Activated CD8-positive, alpha-beta memory T cell treated with anti-CD3 and anti-CD28 coated beads, Interleukin-2, amount 10 ng/mL, durations not matched to agents 7 days and 5 days (primary cell): ENCODE data around the gene GRIK5. TPM values are rescaled to one million over a fixed set of nuclear protein-coding genes. Genes with fewer than 3 reads are reported as not detected.

ENCODE experiments used
- ATAC-seq: fragments of 150-1000 bp; cut with Tn5 transposase; one replicate; pipeline ENCODE4 v1.10.0; 2021; ENCODE audit warnings: moderate library complexity
- CTCF ChIA-PET: fragments of 350-600 bp; sonication (Branson Sonifier 250); formaldehyde crosslinking; loops from one replicate; lab custom pipeline; 2021; ENCODE audit warnings: antibody characterized with exemption; lab: Charles Lee
- DNase-seq: peaks from one replicate; pipeline ENCODE4 v3.0.0-alpha.2; 2020
- H3K27ac Mint-ChIP-seq: one replicate; pipeline ENCODE4 v1.8.0; 2021; ENCODE audit warnings: mild to moderate bottlenecking, mixed read lengths
- H3K27me3 Mint-ChIP-seq: one replicate; pipeline ENCODE4 v1.8.0; 2021; ENCODE audit warnings: mixed read lengths
- H3K36me3 Mint-ChIP-seq: one replicate; pipeline ENCODE4 v1.8.0; 2021; ENCODE audit warnings: mild to moderate bottlenecking, mixed read lengths
- H3K4me1 Mint-ChIP-seq: one replicate; pipeline ENCODE4 v1.8.0; 2021; ENCODE audit warnings: mixed read lengths
- H3K4me3 Mint-ChIP-seq: one replicate; pipeline ENCODE4 v1.8.0; 2021; ENCODE audit warnings: mild to moderate bottlenecking, moderate library complexity, mixed read lengths
- H3K9me3 Mint-ChIP-seq: one replicate; pipeline ENCODE4 v1.8.0; 2022; ENCODE audit warnings: low read depth, mixed read lengths
- total RNA-seq, 2 experiments: library from RNA; stranded (reverse); gene quantifications; one replicate each; pipeline ENCODE4 v1.2.3, GENCODE V29; 2021

Gene GRIK5
- total RNA-seq, 2 experiments from 2014 or later: 0.44 to 0.56 TPM

GRCh38 chr19:42092350-42092749, 22.3 kb upstream of the GRIK5 start:
- DNase-seq: peak; percentile 76
- H3K9me3 Mint-ChIP-seq: no peaks in the 10 kb centered on the region
- H3K36me3 Mint-ChIP-seq: peaks cover 7% of the 10 kb centered on the region
- no peak overlapping the region for H3K4me3 Mint-ChIP-seq
- no peak overlapping the region for H3K27ac Mint-ChIP-seq
- ATAC-seq: peak; percentile 69
- no peaks in the 10 kb centered on the region for H3K27me3 Mint-ChIP-seq
- peaks cover 35% of the 10 kb centered on the region for H3K4me1 Mint-ChIP-seq
- CTCF ChIA-PET: interaction anchor here (0.8 kb wide), 1 partner anchor 10 kb away, joined by 3 read pairs; no protein-coding TSS in a partner anchor

GRCh38 chr19:42091742-42092141, 21.7 kb upstream of the GRIK5 start:
- CTCF ChIA-PET: interaction anchor here (0.8 kb wide), 1 partner anchor 11 kb away, joined by 3 read pairs; no protein-coding TSS in a partner anchor

GRCh38 chr19:42091300-42091699, 21.3 kb upstream of the GRIK5 start:
- Mint-ChIP-seq H3K4me1 (peaks cover 35% of the 10 kb centered on the region), H3K27ac (peak overlapping the region; percentile 81), H3K4me3 (no peak overlapping the region), H3K27me3 (no peaks in the 10 kb centered on the region), H3K9me3 (no peaks in the 10 kb centered on the region), H3K36me3 (peaks cover 7% of the 10 kb centered on the region)
- ATAC-seq (no peak), DNase-seq (no peak)
- CTCF ChIA-PET: interaction anchor here (0.8 kb wide), 1 partner anchor 10 kb away, joined by 3 read pairs; no protein-coding TSS in a partner anchor

More at GRCh38 chr19:42091742-42092141, 21.7 kb upstream of the GRIK5 start:
- peaks cover 7% of the 10 kb centered on the region for H3K36me3 Mint-ChIP-seq
- no peaks in the 10 kb centered on the region for H3K27me3 Mint-ChIP-seq
- H3K4me1 Mint-ChIP-seq: peaks cover 35% of the 10 kb centered on the region
- DNase-seq (no peak), ATAC-seq (no peak)
- no peak overlapping the region for H3K4me3 Mint-ChIP-seq
- no peak overlapping the region for H3K27ac Mint-ChIP-seq
- H3K9me3 Mint-ChIP-seq: no peaks in the 10 kb centered on the region

- peaks cover 7% of the 10 kb centered on the region for H3K36me3 Mint-ChIP-seq
- peak overlapping the region; percentile 81 for H3K27ac Mint-ChIP-seq
- CTCF ChIA-PET: interaction anchor here (0.6 to 1.2 kb wide), 6 partner anchors 9 to 139 kb away, joined by 3 to 5 read pairs (median 4); no protein-coding TSS in a partner anchor
- H3K4me3 Mint-ChIP-seq: peak overlapping the region; percentile 22
- ATAC-seq (peak; percentile 52), DNase-seq (peak; percentile 57)
- H3K9me3 Mint-ChIP-seq: no peaks in the 10 kb centered on the region
- no peaks in the 10 kb centered on the region for H3K27me3 Mint-ChIP-seq
- peaks cover 35% of the 10 kb centered on the region for H3K4me1 Mint-ChIP-seq
Observed at GRCh38 chr19:42090672-42091071, 20.7 kb upstream of the GRIK5 start.

GRCh38 chr19:42089772-42090171, 19.8 kb upstream of the GRIK5 start:
- Mint-ChIP-seq H3K4me3 (no peak overlapping the region), H3K9me3 (no peaks in the 10 kb centered on the region), H3K36me3 (peaks cover 4% of the 10 kb centered on the region), H3K4me1 (peaks cover 37% of the 10 kb centered on the region), H3K27ac (no peak overlapping the region), H3K27me3 (no peaks in the 10 kb centered on the region)
- CTCF ChIA-PET: interaction anchor here (1.2 kb wide), 2 partner anchors 34 to 55 kb away, joined by 4 to 5 read pairs; no protein-coding TSS in a partner anchor
- DNase-seq (no peak), ATAC-seq (no peak)

- ATAC-seq (no peak), DNase-seq (no peak)
- peaks cover 2% of the 10 kb centered on the region for H3K36me3 Mint-ChIP-seq
- CTCF ChIA-PET: no interaction called here
- H3K4me3 Mint-ChIP-seq: no peak overlapping the region
- H3K9me3 Mint-ChIP-seq: no peaks in the 10 kb centered on the region
- no peak overlapping the region for H3K27ac Mint-ChIP-seq
- no peaks in the 10 kb centered on the region for H3K27me3 Mint-ChIP-seq
- H3K4me1 Mint-ChIP-seq: peaks cover 37% of the 10 kb centered on the region
Observed at GRCh38 chr19:42089191-42089750, 19.3 kb upstream of the GRIK5 start.

GRCh38 chr19:42088471-42089190, 18.6 kb upstream of the GRIK5 start:
- H3K36me3 Mint-ChIP-seq: peaks cover 2% of the 10 kb centered on the region

GRCh38 chr19:42086770-42087550, 17.0 kb upstream of the GRIK5 start:
- no peak for DNase-seq
- no peaks in the 10 kb centered on the region for H3K9me3 Mint-ChIP-seq
- CTCF ChIA-PET: no interaction called here

More at GRCh38 chr19:42088471-42089190, 18.6 kb upstream of the GRIK5 start:
- no peak for DNase-seq
- no peaks in the 10 kb centered on the region for H3K27me3 Mint-ChIP-seq
- H3K27ac Mint-ChIP-seq: no peak overlapping the region
- peaks cover 37% of the 10 kb centered on the region for H3K4me1 Mint-ChIP-seq
- CTCF ChIA-PET: no interaction called here
- H3K4me3 Mint-ChIP-seq: no peak overlapping the region
- no peak for ATAC-seq
- H3K9me3 Mint-ChIP-seq: no peaks in the 10 kb centered on the region

GRCh38 chr19:42086188-42086736, 16.3 kb upstream of the GRIK5 start:
- Mint-ChIP-seq H3K9me3 (no peaks in the 10 kb centered on the region), H3K4me3 (no peak overlapping the region), H3K27ac (no peak overlapping the region), H3K4me1 (peaks cover 34% of the 10 kb centered on the region), H3K27me3 (no peaks in the 10 kb centered on the region), H3K36me3 (peaks cover 6% of the 10 kb centered on the region)
- ATAC-seq (no peak), DNase-seq (no peak)
- CTCF ChIA-PET: no interaction called here

More at GRCh38 chr19:42086770-42087550, 17.0 kb upstream of the GRIK5 start:
- Mint-ChIP-seq H3K4me1 (peaks cover 34% of the 10 kb centered on the region), H3K27me3 (no peaks in the 10 kb centered on the region), H3K36me3 (no peaks in the 10 kb centered on the region), H3K27ac (no peak overlapping the region), H3K4me3 (no peak overlapping the region)
- no peak for ATAC-seq

GRCh38 chr19:42083537-42083936, 13.5 kb upstream of the GRIK5 start:
- Mint-ChIP-seq H3K4me3 (no peak overlapping the region), H3K4me1 (peaks cover 17% of the 10 kb centered on the region), H3K36me3 (peaks cover 13% of the 10 kb centered on the region), H3K9me3 (no peaks in the 10 kb centered on the region), H3K27ac (no peak overlapping the region), H3K27me3 (no peaks in the 10 kb centered on the region)
- DNase-seq (no peak), ATAC-seq (no peak)
- CTCF ChIA-PET: interaction anchor here (1.5 kb wide), 1 partner anchor 10 kb away, joined by 5 read pairs; no protein-coding TSS in a partner anchor

- H3K4me3 Mint-ChIP-seq: no peak overlapping the region
- no peaks in the 10 kb centered on the region for H3K9me3 Mint-ChIP-seq
- peak; percentile 63 for ATAC-seq
- H3K4me1 Mint-ChIP-seq: peaks cover 33% of the 10 kb centered on the region
- H3K27me3 Mint-ChIP-seq: no peaks in the 10 kb centered on the region
- H3K27ac Mint-ChIP-seq: no peak overlapping the region
- H3K36me3 Mint-ChIP-seq: peaks cover 18% of the 10 kb centered on the region
- no peak for DNase-seq
- CTCF ChIA-PET: interaction anchor here (0.7 to 3.5 kb wide), 6 partner anchors 9 to 38 kb away, joined by 3 to 9 read pairs (median 4); no protein-coding TSS in a partner anchor
Observed at GRCh38 chr19:42081584-42082203, 11.7 kb upstream of the GRIK5 start.

- Mint-ChIP-seq H3K4me1 (peaks cover 37% of the 10 kb centered on the region), H3K4me3 (no peak overlapping the region), H3K27ac (no peak overlapping the region), H3K27me3 (no peaks in the 10 kb centered on the region), H3K9me3 (no peaks in the 10 kb centered on the region), H3K36me3 (peaks cover 19% of the 10 kb centered on the region)
- ATAC-seq: no peak
- CTCF ChIA-PET: interaction anchor here (1.1 to 3.5 kb wide), 5 partner anchors 13 to 39 kb away, joined by 3 to 9 read pairs (median 5); no protein-coding TSS in a partner anchor
- DNase-seq: no peak
Observed at GRCh38 chr19:42080764-42081375, 10.9 kb upstream of the GRIK5 start.
